Measurements from ENCODE around the gene SLX9.

The SLX9 gene

DNA sequence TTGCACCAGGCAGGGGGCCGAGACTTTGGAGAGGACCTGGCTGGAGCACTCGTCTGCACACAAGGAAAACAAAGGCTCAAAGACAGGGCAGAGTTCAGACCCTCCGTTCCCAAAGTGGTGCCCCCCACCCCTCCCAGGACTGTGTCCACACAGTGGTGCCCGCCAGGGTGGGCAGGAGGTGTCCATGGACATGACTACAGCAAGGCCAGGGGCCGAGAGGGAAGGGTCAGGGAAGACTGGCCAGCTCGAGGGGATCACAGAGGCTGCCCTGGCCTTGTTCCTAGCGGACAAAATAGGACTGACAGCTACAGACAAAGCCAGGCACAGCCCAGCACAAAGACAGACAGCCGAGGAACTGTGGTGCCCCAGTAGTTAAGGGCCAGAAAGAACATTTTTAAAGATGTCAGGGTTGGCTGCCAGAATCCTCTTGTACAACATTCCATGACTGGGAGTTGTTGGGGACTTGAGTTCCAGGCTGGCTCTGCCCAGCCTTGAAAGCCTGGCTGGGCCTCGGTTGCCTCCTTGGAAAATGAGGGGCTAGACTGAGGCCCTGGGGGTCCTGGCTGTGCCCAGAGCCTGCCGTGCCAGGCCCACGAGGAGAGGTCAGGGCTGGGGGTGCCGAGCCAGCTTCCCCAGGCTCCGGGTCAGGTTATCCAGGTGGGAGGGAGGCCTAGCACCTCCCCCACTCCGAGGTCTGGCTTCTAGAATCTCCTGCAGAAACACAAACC lies 63.7 kb downstream of the SLX9 start:
- no peak for DNase-seq (ENCODE audit: low read depth in 2 of 2)

DNA sequence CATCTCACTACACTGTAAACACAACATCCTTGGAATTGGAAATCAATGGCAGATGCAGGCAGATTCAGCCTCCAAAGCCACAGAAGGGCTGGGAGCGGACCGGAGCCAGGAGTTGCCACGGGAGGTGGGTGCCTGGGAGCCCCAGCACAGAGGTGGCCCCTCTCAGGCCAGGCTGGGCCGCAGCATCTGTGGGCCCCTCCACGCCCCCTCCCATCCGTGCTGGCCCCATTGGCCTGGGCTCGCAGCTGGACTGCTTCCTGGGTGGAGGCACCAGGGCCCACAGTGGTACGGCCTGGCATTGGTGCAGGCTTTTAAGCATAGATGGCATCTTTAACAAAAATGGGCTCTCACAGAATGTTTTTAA lies 64.2 kb downstream of the SLX9 start:
- DNase-seq (ENCODE audit: low read depth in 2 of 2), result no peak

DNA sequence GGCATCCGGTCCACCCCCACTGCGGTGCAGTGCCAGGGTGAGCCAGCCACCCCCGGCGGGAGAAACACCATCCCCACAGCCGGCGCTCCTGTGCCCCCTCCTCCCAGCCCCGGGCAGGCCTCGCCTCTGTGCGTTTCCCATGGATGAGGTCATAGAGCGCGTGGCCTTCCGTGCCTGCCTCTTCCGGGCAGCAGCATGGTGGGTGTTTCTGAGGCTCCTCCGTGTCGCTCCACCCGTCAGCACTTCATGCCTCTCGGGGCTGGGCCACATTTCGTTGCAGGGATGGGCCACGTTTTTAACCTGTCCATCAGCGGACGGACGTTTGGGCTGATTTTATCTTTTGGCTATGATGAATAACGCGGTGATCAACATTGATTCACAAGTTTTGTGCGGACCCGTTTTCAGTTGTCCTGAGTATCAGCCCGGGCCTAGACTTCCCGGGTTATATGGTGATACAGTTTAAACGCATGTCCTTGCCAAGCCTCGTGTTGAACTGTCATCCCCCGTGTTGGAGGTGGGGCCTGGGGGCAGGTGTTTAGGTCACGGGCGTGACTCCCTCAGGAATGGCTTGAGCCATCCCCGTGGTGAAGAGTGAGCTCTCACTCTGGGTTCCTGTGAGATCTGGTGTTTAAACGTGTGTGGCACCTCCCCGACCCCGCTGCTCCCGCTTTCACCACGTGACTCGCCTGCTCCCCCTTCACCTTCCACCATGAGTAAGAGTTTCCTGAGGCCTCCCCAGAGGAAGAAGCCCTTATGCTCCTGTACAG lies 64.8 kb downstream of the SLX9 start:
- peak in 1 of 2 donors; percentile 22 for DNase-seq (ENCODE audit: low read depth in 2 of 2)

DNA sequence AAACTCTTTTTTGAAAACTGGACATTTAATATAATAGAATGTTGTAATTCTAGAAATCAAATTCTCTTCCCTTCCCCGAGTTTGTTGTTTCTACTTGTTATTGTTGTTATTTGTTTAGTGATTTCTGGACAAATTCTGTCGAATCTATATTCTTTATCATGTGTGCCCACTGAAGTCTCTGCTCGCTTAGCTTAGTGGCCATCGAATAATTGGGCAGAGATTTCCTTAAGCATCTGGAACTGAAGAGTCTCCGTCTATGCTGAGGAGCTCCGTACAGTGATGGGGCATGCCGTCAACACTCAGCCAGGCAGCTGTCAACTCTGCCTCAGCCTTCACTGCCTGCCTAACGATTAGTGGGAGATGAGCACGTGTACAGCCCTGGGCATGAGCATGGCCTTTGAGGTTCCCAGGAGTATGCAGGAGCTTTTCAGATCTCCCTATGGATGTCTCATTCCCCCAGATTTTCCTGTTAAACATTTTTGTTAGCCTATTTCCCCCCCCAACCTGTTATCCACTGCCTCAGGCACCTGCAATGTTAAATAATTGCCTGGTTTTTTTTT lies 66.8 kb downstream of the SLX9 start:
- no peak for DNase-seq (ENCODE audit: low read depth in 2 of 2)

DNA sequence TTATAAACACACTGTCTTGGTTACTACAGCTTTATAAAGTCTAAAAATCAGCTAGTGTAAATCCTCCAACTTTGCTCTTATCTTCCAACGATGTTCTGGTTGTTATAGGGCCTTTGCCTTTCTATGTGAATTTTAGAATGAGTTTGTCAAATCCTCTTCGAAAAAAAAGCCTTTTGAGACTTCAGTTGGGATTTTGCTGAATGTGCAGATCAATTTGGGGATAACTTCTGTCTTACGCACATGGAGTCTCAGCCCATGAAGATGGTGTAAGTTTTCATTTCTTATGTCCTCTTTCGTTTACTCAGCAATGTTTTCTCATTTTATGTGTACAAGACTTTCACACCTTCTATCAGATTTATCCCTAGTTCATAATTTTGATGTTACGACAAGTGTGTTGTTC lies 69.8 kb downstream of the SLX9 start:
- DNase-seq (ENCODE audit: low read depth in 2 of 2), result no peak

DNA sequence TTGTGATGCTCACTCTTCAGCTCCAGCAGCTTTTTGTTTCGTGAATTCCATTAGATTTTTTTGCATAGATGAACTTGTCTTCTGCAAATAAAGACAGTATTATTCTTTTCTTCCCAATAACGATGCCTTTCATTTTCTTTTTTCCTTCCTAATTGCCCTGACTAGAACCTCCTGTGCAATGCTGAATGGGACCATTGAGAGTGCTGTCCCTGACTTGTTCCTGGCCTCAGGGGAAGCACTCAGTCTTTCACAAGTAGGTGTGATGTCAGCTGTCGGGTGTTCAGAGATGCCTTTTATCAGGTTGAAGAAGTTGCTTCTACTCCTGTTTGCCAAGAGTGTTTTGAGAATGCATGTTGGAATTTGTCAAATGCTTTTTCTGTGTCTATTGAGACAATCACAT lies 70.3 kb downstream of the SLX9 start:
- no peak for DNase-seq (ENCODE audit: low read depth in 2 of 2)

DNA sequence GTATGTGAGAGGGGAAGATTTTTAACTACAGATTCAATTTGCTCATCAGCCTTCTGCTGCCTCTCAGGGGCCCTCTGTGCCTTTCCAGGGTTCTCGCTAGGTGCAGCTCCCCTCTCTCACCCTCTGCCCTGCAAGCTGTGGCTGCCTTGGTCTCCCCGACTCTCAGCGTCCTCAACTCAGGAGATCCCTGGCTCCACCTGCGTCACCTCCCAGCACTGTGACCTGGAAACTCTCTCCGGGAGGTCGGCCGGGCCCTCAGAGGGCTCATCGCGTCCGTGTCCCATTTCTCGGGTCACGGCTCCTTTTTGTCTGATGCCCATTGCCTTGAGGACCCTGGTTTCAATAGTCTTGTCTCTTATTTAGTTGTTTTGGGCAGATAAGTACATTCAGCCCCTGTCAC lies 71.0 kb downstream of the SLX9 start:
- DNase-seq (ENCODE audit: low read depth in 2 of 2), result no peak

DNA sequence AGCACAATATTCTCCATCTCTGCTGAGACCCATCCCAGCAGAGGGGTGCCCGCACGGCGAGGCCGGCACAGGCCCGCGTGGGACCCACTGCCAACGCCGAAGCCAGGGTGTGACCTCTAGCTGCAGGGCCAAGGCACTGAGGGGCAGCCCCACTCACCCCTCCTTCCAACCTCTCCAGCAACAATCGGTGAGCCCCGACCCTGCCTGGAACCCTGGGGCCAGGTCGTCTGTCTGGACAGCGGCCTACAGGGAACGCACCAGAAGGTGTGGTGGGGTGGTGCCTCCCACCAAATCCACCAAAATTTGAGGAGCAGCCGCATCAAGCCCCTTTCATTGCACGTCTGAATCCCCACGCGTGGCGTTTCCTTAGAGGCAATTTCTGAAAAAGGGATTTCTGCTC lies 71.6 kb downstream of the SLX9 start:
- no peak for DNase-seq (ENCODE audit: low read depth in 2 of 2)

DNA sequence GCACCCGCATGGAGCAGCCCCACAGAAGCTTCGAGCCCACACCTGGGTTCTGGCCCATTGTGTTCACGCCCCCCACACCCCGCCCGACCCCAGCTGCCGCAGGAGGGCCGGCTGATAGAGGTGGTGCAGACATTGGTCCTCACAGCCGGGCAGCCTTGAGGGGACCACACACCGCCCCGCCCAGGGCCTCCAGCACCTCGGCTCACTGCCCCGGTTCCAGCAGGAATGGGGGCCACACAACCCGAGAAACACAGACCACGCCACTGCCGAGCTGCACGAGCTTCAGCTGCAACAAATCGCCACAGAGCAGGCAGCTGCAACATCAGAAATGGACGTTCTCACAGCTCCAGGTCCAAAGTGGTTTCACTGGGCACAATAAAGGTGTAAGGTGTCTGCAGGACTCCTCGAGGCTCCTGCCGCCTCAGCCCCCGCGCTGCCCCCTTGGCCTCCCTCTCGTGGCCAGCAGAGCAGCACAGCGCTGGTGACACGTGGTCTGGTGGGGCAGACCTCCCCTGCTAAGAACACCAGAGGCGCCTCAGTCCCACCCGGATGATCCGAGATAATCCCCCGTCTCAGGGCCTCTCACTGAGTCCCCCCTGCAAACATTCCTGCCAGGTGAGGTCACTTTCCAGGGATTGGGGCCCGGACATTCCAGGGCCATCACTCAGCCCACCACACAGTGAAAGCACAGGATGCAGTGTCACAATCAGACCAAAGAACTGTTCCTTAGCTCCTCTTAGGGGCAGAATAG lies 72.3 kb downstream of the SLX9 start:
- no peak for DNase-seq (ENCODE audit: low read depth in 2 of 2)

DNA sequence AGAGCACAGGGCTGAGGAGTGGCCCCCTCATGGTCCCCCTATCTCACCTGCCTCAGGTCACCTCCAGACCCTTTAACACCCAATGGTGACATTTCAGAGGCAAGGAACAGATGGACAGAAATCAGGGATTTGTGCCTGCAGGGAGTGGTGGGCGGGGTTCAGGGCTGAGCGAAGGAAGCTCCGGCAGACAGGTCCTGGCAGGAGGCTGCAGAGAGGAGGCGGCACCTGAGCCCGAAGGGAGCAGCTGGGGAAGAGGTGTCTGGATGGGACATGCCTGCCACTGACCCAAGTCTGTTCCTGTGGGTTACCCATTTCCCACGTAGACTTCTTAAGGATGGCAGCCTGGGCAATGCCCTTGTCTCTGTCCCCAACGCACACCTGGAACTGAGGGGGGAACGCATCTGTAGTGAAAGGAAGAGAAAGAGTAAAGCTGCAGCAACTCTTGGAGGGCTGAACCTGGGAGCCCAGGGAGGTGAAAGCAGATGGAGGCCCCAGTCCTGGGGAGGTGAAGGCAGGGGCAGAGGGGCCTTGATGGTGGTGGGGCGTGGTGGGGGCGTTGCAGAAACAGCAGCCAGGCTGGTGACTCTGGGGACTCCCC lies 72.9 kb downstream of the SLX9 start:
- no peak for DNase-seq (ENCODE audit: low read depth in 2 of 2)

DNA sequence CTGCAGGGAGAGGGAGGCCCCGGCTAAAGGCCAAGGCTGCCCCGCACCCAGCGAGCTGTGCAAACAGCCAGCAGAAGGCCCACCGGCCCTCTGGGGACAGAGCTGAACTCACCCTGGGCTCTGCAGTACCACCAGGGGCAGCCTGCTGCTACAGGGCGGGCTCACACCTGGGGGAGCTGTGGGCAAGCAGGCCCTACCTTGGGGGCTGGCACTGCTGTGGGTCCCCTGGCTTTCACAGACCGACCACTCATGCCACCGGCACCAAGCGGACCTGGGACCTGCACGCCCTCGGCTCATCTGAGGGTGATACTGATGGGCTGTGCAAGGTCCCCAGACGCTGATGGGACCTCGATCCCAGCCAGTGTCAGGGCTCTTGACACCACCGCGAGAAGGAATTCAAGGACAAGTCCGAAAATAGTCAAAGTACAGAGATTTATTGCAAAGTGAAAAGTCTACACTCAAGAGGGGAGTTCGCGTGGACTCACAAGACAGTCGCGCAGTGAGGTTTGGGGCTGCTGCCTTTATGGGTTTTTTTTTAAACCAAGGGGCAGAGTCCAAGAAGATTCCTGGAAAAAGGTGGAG lies 73.5 kb downstream of the SLX9 start:
- no peak for DNase-seq (ENCODE audit: low read depth in 2 of 2)

DNA sequence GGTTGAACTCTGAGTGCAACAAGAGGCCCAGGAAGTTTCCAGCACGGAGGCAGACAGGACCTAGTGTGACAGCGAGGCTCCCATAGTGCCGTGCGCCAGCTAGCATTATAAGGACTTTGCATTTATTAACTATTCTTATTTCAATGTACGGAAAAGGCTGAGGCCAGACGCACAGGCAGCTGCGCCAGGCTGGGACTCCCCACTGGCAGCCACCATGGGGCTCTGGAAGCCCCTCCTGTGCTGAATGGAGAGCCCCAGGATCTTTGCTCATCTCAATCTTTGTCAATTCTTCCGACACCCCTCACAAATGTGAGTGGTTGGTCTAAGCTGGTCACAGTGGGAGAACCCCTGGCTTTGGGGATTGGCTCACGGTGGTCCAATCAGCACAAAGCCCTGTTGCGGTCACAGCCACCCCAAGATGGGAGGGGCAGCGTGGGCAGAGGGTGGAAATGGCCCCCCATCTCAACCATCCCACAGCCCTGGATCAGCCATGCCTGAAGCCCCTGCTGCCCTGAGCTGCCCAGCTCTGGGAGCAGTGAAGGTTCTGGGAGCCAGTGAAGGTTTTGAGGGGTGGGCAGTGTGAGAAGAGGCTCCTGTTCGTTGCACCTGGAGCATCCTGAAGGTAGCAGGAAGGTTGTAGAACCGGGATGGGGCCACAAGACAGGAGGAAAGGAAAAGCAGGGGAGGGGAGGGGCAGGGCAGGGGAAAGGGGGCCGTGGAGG lies 75.1 kb downstream of the SLX9 start:
- no peak for DNase-seq (ENCODE audit: low read depth in 2 of 2)

DNA sequence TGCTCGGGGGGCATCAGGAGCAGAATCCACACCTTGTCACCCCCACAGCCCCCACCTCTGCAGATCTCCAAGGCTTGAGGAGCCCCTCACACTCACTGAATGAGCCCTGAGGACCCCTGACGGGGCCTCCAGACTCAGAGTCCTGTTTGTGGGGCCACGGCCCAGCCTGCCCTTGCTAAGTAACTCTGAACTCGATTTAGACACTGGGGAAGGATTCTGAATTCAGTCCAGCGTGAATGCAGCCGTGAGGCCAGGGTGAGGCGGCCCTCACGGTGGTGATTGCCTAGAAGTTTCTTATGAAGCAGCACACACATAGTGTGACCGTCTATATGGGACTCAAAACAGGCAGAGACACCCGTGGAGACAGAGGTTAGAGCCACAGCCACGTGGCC lies 75.6 kb downstream of the SLX9 start:
- no peak for DNase-seq (ENCODE audit: low read depth in 2 of 2)

DNA sequence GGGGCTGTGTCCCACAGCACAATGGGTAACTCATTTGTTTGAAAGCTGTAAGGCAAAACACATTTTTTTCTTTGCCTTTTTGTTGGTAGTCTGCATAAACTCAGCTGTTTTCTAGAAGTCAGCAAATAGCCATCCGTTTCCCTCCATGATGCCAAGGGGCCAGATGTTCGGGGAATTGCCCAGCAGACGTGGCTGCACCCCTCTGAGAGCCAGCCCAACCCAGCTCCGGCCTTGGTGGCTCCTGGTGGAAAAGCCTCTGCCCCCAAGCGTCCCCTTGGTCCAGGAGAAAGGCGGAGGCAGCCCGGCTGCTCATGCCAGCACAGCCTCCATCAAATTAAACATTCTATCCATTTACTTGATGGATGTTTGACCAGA lies 76.2 kb downstream of the SLX9 start:
- DNase-seq (ENCODE audit: low read depth in 2 of 2), result no peak

DNA sequence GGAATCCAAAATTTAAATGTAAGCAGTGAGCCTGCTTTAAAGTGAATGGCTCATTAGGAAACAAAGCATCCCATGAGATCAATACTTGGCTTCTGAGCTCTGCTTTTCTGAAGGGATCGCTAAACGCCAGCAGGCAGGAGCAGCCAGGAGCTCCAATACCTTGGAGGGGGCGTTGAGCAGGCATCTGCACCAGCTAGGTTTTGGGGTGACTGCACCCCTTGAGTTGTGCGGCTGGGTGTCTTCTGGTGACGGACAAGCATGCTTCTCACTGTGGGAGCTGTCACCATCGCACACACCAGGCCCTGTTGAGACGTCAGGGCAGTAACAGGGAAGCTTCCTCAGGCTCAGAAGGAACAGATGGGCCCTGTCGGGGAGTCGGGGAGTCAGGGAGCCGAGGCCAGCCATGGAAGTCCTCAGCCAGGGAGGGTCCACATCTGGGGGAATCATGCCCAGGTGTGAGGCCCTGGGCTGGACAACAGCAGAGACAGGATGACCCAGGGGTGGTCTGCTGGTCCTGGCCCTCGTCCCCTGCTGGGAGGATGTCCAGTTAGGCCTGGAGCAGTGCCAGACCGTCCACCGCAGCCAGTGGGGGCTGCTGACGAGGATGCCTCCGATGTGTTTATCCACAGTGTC lies 76.7 kb downstream of the SLX9 start:
- DNase-seq (ENCODE audit: low read depth in 2 of 2), result no peak

DNA sequence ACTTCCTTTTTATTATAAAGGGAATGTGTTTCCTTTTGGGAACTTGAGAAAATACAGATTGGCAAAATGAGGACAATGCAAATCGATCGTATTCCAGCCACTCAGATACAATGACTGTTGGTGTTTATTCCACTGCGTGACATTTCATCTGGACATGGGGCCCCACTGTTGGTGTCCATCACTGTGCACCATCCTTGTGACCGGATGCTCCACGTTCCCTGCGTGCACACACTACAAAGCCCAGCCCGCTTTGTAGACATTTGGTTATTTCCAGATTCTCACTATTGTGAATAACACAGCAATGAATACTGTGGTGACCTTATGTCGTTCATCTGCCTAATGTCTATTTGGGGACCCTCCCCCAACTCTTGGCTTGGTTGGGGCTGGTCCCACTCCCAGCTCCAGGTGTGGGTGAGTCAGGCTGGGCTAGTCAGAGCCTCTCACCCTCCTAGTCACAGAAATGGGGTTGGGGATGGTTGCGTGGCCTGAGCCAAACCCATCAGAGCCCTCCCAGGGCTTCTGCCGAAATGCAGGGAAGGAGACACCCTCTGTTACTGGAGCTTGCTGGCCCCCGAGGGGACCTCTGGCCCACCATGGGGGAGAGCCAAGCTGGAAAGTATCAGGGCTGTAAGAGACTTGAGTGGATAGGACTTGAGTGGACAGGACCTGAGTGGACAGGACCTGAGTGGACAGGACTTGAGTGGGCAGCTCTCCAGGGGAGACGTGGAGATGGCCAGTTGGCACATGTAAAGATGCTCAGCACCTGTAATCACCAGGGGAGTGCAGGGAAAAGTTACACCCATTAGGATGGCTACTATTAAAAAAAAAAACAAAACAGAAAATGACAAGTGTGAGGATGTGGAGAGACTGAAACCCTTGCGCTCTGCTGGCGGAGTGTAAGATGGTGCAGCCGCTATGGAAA lies 77.5 kb downstream of the SLX9 start:
- DNase-seq (ENCODE audit: low read depth in 2 of 2), result no peak

DNA sequence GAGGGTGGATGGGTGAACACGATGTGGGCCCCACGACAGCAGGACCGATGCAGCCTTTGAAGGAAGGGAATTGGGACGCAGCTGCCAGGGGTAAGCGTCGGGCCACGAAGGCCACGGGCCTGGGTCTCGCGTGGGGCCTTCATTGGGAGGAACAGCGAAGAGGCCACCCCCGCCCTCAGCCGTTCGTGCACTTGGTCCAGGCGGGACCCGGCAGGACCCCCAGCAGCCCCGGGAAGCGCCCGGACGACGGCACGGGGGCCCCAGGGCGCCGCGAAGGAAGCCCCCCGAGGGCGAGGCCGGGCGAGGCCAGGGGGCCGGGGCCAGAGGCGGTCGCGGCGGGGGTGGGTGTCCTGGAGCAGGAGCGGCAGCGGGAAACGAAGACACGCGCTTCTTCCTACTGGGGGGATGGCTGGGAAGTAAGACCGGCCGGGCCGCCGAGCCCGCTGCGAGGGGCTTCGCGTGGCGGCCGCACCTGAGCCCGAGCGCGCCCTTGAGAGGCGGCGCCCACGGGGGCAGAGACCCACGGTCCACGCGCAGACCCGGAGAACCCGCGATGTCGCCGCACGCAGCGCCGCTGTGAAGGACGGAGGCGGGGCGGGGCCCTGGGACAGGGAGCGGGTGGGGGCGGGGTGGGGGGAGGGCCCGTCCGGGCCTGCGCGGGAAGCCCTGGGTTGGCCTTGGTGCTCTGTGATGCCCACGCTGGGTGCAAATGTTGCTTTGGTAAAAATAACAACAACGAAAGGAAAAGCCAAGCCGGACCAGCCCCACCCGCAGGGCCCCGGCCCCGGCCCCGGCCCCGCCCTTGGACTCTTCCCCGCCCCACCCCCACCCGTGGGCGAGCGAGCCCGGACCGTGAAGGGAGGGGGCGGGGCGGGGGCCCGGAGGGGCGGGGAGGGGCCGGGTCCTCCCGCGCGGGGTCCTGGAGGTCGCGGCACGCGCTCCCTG lies 78.6 kb downstream of the SLX9 start:
- DNase-seq (ENCODE audit: low read depth in 2 of 2), result no peak

DNA sequence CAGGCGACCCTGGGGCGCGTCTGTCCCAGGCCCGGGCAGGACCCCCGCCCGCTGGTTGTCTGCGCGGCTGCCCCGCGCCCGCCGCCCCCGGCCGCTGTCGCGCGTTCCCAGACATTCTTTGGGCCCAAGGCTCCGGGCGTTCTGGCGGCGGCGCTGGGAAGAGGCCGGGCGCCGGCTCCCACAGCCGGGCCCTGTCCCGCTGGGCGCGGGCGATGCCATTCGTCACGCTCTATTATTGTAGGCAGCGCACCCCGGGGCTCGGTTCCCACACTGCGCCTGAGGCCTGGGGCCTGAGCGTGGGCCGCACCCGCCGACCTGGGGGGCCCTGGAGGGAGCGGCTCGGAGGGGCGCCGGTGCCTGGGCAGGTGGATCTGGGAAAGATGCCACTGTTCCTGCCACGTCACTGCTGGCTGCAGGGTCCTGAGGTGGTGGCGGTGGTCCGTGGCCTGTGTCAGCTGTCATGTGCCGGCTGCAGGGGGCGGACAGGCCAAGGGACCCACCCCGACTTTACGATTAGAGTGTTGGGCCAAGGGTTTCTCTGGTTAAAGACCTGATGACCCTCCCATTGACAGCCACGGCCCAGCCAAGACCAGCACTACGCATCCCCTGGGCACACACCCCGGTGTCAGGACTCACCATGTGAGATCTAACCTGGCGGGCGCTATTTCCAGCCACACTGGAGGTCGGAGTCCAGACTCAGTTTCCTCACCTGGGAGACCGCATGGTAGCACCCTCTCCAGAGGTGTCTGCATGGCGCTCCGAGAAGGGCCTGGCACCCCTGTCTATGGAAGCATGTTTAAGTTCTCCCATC lies 79.5 kb downstream of the SLX9 start:
- no peak for DNase-seq (ENCODE audit: low read depth in 2 of 2)
